Epidermal melanocyte (primary cell): ENCODE data around the gene SALL2.

ENCODE experiments used
- DNase-seq: peaks from one replicate; pipeline ENCODE4 v3.0.0; 2011; ENCODE audit warnings: low spot score; ENCODE audit not compliant: insufficient read length

SALL2 gene

DNA sequence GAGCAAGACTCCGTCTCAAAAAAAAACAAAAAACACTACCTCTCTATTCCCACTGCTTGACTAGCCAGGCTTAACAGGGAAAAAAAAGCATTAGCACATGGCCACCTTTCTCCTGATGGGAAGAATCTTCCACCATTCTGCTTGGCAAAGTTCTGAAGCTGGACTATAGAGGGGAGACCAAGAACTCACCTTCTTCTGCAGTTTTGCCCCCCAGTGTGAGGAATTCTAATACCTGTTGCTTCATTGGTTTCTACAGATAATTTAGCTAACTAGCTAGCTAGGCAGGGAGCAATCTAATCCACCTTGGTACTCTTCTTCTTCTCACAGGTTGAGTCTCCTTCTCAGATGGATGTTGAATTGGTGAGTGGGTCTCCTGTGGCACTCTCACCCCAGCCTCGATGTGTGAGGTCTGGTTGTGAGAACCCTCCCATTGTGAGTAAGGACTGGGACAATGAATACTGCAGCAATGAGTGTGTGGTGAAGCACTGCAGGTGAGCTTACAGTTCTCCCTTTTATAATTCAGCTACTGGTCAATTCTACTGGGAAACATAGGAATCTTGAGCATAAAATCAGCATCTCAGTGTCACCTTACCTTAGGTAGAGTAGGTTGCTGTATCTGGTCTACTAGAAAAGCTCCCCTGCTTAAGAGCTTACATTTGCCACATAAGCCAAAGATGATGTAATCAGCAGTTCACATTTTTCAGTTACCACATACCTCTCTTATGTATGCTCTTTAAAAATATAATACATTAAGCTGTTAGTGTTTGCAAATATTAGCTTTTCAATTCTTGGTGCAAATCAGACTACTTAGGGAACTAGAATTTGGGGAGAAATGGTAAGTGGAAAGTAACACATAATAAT, 31.0 kb downstream of the SALL2 start:
- no peak for DNase-seq

- DNase-seq: no peak
Observed at GRCh38 chr14:21486640-21487087, 39.5 kb downstream of the SALL2 start.

DNA sequence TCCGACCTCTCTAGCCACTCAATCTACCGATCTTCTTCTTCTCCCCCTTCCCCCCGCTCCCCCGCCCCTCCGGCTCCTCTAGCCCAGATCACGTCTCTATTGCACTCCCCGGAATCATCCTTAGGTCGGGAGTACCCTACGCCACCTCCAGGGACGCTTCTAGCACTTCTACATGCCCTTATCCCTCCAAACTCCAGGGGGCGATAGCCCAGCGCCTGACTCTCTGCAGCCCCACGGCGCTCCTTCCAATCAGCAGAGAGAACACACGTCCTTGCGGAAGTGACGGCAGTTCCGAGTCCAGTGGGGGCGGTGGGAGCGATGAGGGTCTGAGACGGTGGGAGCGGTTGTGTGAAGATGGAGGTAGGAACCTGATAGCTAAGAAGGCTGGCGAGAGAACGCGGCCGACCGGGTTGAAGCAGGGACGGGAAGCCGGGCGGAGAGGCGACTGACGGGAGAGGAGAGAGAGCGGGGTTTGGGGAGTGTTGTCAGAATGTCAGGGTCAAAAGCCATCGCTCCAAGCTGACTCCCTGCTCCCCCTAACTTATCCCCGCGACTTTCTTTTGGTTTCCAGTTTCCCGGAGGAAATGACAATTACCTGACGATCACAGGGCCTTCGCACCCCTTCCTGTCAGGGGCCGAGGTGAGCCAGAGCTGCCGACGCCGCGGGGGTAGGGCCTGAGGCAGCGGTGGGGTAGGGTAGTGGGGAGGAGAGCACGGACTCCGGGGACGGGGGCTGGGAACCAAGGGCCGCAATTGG, 49.0 kb downstream of the SALL2 start, which contains the start of the genes RAB2B and TOX4:
TSS of gene RAB2B (minus strand) at position 35 of the 757 bp plus-strand sequence. CDS start 87 bp downstream, outside the sequence.
TSS of gene TOX4 (plus strand) at position 271 of the 757 bp plus-strand sequence. CDS start at position 355, 84 bp downstream.
- DNase-seq: peak; percentile 87

- no peak for DNase-seq
Observed at GRCh38 chr14:21476523-21476924, 49.6 kb downstream of the SALL2 start.

DNA sequence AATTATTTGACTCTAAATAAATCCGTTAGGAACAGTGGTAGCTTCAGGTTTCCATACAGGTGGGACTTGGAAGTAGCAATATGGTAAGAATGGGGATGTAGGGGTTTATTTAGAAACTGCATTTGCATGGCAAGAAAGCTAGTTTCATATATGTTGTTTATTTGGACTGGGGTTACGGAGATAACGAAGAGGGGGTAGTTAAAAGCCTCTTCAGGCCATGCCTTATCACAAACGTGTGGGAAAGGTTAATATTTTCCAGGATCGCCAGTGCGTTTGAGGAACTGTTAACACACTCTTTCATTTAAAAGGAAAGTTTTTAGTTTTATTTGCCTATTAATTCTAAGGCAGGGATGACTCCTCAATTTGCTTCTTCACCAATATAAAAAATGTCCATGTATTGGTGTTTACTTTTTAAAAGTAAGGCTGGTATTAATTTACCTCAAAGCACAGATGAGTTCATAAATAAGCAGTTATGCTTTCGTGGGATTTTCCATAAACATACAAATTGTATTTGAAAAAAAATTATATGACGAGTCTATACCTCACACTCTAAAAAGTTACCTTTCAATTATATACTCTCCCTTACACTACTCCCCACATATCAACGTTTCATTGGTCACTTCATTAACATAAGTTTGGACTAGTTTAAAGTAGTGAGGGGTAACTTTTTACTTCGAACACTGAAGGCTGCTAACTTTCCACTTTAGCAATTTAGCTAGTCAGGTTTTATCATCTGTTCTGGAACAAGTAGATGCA, 50.2 kb downstream of the SALL2 start:
- no peak for DNase-seq
